K562 (cell line): ENCODE data around the gene SLC35F2. TPM values are rescaled to one million over a fixed set of nuclear protein-coding genes. Genes with fewer than 3 reads are reported as not detected.

Source experiments
- ATF1 ChIP-seq, 2 experiments: fragments of 450-650 bp in 1 of 2; IDR thresholded peaks; 2 replicates each; pipeline ENCODE4 v1.6.1; 2016; ENCODE audit warnings: missing compliant biosample characterization in 1 of 2, missing genetic modification characterization in 1 of 2
- BRF1 ChIP-seq: IDR thresholded peaks from 3 replicates; pipeline ENCODE4 v1.6.1; 2011; ENCODE audit warnings: borderline replicate concordance, mild to moderate bottlenecking; ENCODE audit not compliant: insufficient read length; ENCODE audit errors: extremely low read depth
- CBFA2T2 ChIP-seq: fragments of 450-650 bp; conservative IDR thresholded peaks from 2 replicates; pipeline ENCODE4 v1.6.1; 2017; ENCODE audit warnings: mild to moderate bottlenecking
- CBFB ChIP-seq: sonication (generic); formaldehyde crosslinking; IDR thresholded peaks from 2 replicates; pipeline ENCODE4 v1.4.0; 2020; ENCODE audit warnings: mild to moderate bottlenecking, missing genetic modification reagents
- CBX5 ChIP-seq: IDR thresholded peaks from 2 replicates; pipeline ENCODE4 v1.6.1; 2014; ENCODE audit warnings: low read depth, borderline replicate concordance
- CEBPZ ChIP-seq: fragments of 150-350 bp; IDR thresholded peaks from 2 replicates; pipeline ENCODE4 v1.6.1; 2014; ENCODE audit warnings: low read depth, mild to moderate bottlenecking, low read length, borderline replicate concordance
- DIDO1 ChIP-seq: fragments of 450-650 bp; IDR thresholded peaks from 2 replicates; pipeline ENCODE4 v1.6.1; 2016; ENCODE audit warnings: low read depth, missing biosample characterization, missing genetic modification characterization
- HDAC2 ChIP-seq: fragments of 450-650 bp; IDR thresholded peaks from 2 replicates; pipeline ENCODE4 v1.6.1; 2016; ENCODE audit warnings: mild to moderate bottlenecking
- HIVEP1 ChIP-seq: fragments of 250-450 bp; sonication (Bioruptor Pico); IDR thresholded peaks from 2 replicates; pipeline ENCODE4 v1.4.0; 2020; ENCODE audit warnings: mild to moderate bottlenecking
- HSF4 ChIP-seq: fragments of 250-450 bp; sonication (Bioruptor Pico); IDR thresholded peaks from 2 replicates; pipeline ENCODE4 v2.1.2; 2022; ENCODE audit warnings: mild to moderate bottlenecking, moderate library complexity, borderline replicate concordance
- KLF10 ChIP-seq: fragments of 250-450 bp; sonication (Bioruptor Pico); IDR thresholded peaks from 2 replicates; pipeline ENCODE4 v1.6.1; 2021; ENCODE audit warnings: matching md5 sums
- PHB ChIP-seq: fragments of 250-450 bp; sonication (Bioruptor Pico); IDR thresholded peaks from 2 replicates; pipeline ENCODE4 v1.5.0; 2021
- POLR2AphosphoS5 ChIP-seq: IDR thresholded peaks from 2 replicates; pipeline ENCODE4 v1.6.1; 2011; ENCODE audit warnings: mild to moderate bottlenecking, low read depth, low read length, moderate library complexity; ENCODE audit not compliant: control insufficient read depth, insufficient read depth
- TRIM28 ChIP-seq: fragments of 450-650 bp; IDR thresholded peaks from 2 replicates; pipeline ENCODE4 v1.6.1; 2017
- ZC3H4 ChIP-seq: sonication (generic); formaldehyde crosslinking; IDR thresholded peaks from 2 replicates; pipeline ENCODE4 v1.9.0; 2021; ENCODE audit warnings: missing genetic modification reagents, borderline replicate concordance
- ZEB2 ChIP-seq: fragments of 450-650 bp; IDR thresholded peaks from 2 replicates; pipeline ENCODE4 v1.6.1; 2016
- ZFX ChIP-seq: sonication (generic); formaldehyde crosslinking; IDR thresholded peaks from 2 replicates; pipeline ENCODE4 v1.8.0; 2022; ENCODE audit warnings: mild to moderate bottlenecking, missing genetic modification reagents, moderate library complexity
- ZNF165 ChIP-seq: fragments of 250-450 bp; sonication (Bioruptor Pico); IDR thresholded peaks from 2 replicates; pipeline ENCODE4 v1.4.0; 2020; ENCODE audit warnings: borderline replicate concordance
- ZNF431 ChIP-seq: sonication (generic); formaldehyde crosslinking; IDR thresholded peaks from 2 replicates; pipeline ENCODE4 v1.8.0; 2022; ENCODE audit warnings: mild to moderate bottlenecking, missing genetic modification reagents
- ZNF551 ChIP-seq: fragments of 250-450 bp; sonication (Bioruptor Pico); IDR thresholded peaks from 2 replicates; pipeline ENCODE4 v1.5.0; 2021; ENCODE audit warnings: mild to moderate bottlenecking, moderate library complexity
- ZNF57 ChIP-seq: fragments of 450-650 bp; formaldehyde crosslinking; IDR thresholded peaks from 2 replicates; pipeline ENCODE4 v1.4.0; 2020; ENCODE audit warnings: mild to moderate bottlenecking, moderate library complexity
- ZNF583 ChIP-seq: fragments of 250-450 bp; sonication (Bioruptor Pico); IDR thresholded peaks from 2 replicates; pipeline ENCODE4 v1.4.0; 2020
- ZNF696 ChIP-seq: fragments of 250-450 bp; sonication (Bioruptor Pico); conservative IDR thresholded peaks from 2 replicates; pipeline ENCODE4 v1.4.0; 2020; ENCODE audit warnings: mild to moderate bottlenecking, moderate library complexity
- polyA plus RNA-seq, 8 experiments: library from polyadenylated mRNA; depleted of rRNA in 4 of 8; stranded (reverse) in 5 of 8; unstranded in 3 of 8; fragments of >200 nt; fragmentation: Nextera tagmentation in 2 of 8; fragmentation: Illumina TruSeq in 1 of 8; extraction: Ambion mirVana in 2 of 8; extraction: Trizol in 1 of 8; gene quantifications; 2 replicates each; pipeline versions ENCODE4 v1.2.1 to v1.2.3, GENCODE V29; 2011 to 2014; ENCODE audit warnings: inconsistent platforms in 1 of 8, missing spikeins in 1 of 8
- total RNA-seq, 7 experiments: library from RNA; depleted of rRNA in 6 of 7; stranded (reverse); fragments of >200 nt in 6 of 7; fragmentation: Illumina TruSeq in 2 of 7; extraction: Trizol in 2 of 7; gene quantifications; 2 replicates each; pipeline versions ENCODE4 v1.2.1 to v1.2.3, GENCODE V29; 2011 to 2021; ENCODE audit warnings: low replicate concordance in 1 of 7
- TF ChIP-seq, protein P1 (sequence below): sonication (generic); formaldehyde crosslinking; IDR thresholded peaks from 2 replicates; pipeline ENCODE4 v1.9.0; 2022; ENCODE audit warnings: mild to moderate bottlenecking, missing genetic modification reagents
- TF ChIP-seq, protein P2 (sequence below): fragments of 200-800 bp; sonication (Bioruptor generic); IDR thresholded peaks from 2 replicates; pipeline ENCODE4 v1.6.1; 2017; ENCODE audit warnings: missing genetic modification characterization, missing compliant biosample characterization

Gene SLC35F2
- total and polyA plus RNA-seq, 9 of the 15 experiments (the other 6 are each of a cell fraction or from before 2014, with no cell fraction given): 28.6 to 63.9 (median 53.4) TPM

DNA sequence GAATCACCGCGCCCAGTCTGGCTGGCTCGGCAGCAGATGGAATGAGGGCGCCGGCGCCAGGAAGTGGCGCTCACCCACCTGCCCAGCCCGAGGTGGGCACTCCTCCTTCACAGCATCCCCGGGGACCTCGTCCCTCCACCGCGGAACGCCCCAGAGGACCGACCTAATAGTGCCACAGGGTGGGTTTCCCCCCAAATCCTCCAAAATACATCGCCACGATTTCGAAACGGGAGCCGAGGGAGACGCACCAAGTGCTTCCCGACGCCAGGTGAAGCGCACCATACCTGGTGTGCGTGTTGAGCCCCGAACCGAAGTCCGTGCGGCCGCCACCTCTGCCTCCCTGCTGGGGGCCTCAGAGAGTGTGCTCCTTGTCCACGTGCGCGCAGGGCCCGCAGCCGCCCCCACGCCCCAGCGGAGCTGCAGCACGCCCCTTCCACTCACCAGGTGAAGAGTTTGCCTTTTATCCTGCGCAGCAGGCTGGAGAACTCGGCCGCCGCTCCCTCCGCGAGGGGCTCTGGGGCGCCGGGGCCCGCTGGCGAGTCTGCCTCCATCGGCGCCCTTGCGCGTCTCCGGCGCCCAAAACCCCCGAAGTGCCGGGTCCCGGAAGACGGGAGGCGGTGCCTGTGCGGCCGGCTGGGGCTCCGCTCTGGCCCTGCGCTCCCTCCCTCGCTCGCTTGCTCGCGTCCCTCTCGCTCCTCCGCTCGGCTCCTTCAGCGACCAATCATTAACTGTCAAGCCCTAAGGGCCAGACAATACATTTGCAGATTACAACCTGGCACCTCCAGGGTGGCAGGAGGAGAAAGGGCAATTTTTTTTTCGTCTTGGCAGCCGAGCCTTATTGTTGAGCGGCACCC, at the start of gene SLC35F2 (continued):
- TF ChIP-seq CBFA2T2 (peak; percentile 14; the same call in 1 of the 2 replicates), CBX5 (no peak), HIVEP1 (CRISPR knock-in tag) (no peak), CBFB (no peak), TRIM28 (no peak), HDAC2 (no peak), ZNF431 (CRISPR knock-in tag) (peak; percentile 46; the same call in 1 of the 2 replicates), ZNF583 (CRISPR knock-in tag) (no peak), ZC3H4 (no peak), DIDO1 (tag) (no peak), ZEB2 (peak; percentile 64), ZFX (peak; percentile 92), BRF1 (no peak), KLF10 (CRISPR knock-in tag) (no peak), ZNF165 (CRISPR knock-in tag) (no peak), ATF1 (CRISPR knock-in tag; IDR thresholded peaks at IDR 0.05) (no peak), ATF1 (tag; IDR thresholded peaks at IDR 0.05) (peak; percentile 41; the same call in 1 of the 2 replicates), POLR2AphosphoS5 (peak; percentile 46; the same call in 1 of the 2 replicates), ZNF551 (CRISPR knock-in tag) (no peak), ZNF57 (no peak), PHB (no peak), ZNF696 (no peak), CEBPZ (no peak), HSF4 (no peak)
- TF ChIP-seq, protein P1, sequence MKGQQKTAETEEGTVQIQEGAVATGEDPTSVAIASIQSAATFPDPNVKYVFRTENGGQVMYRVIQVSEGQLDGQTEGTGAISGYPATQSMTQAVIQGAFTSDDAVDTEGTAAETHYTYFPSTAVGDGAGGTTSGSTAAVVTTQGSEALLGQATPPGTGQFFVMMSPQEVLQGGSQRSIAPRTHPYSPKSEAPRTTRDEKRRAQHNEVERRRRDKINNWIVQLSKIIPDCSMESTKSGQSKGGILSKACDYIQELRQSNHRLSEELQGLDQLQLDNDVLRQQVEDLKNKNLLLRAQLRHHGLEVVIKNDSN (CRISPR knock-in tag): peak; percentile 79
- TF ChIP-seq, protein P2, sequence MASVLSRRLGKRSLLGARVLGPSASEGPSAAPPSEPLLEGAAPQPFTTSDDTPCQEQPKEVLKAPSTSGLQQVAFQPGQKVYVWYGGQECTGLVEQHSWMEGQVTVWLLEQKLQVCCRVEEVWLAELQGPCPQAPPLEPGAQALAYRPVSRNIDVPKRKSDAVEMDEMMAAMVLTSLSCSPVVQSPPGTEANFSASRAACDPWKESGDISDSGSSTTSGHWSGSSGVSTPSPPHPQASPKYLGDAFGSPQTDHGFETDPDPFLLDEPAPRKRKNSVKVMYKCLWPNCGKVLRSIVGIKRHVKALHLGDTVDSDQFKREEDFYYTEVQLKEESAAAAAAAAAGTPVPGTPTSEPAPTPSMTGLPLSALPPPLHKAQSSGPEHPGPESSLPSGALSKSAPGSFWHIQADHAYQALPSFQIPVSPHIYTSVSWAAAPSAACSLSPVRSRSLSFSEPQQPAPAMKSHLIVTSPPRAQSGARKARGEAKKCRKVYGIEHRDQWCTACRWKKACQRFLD: peak; percentile 78
